Parathyroid adenoma (tissue), 2 donors: ENCODE measurements around the gene B4GALT2.
A peak's percentile ranks its signal among the peaks of the same experiment; 100 is the strongest.

Experiments
- H2AFZ ChIP-seq: fragments of 300-600 bp; sonication (generic); one replicate; pipeline ENCODE4 v1.7.0; 2017; ENCODE audit warnings: antibody characterized with exemption, mild to moderate bottlenecking
- H3K27ac ChIP-seq: fragments of 300-600 bp; sonication (generic); one replicate; pipeline ENCODE4 v1.7.0; 2017
- H3K27me3 ChIP-seq: fragments of 300-600 bp; sonication (generic); one replicate; pipeline ENCODE4 v1.7.0; 2017; ENCODE audit warnings: low read length; ENCODE audit not compliant: control insufficient read depth, insufficient read depth
- H3K36me3 ChIP-seq: fragments of 300-600 bp; sonication (generic); one replicate; pipeline ENCODE4 v1.7.0; 2017; ENCODE audit warnings: low read length; ENCODE audit not compliant: control insufficient read depth, insufficient read depth
- H3K4me1 ChIP-seq: fragments of 300-600 bp; sonication (generic); one replicate; pipeline ENCODE4 v1.7.0; 2017; ENCODE audit warnings: control low read depth
- H3K4me2 ChIP-seq: fragments of 300-600 bp; sonication (generic); one replicate; pipeline ENCODE4 v1.7.0; 2017; ENCODE audit warnings: low read length
- H3K4me3 ChIP-seq: fragments of 300-600 bp; sonication (generic); one replicate; pipeline ENCODE4 v1.7.0; 2017; ENCODE audit warnings: low read depth, low read length
- H3K79me2 ChIP-seq: fragments of 300-600 bp; sonication (generic); one replicate; pipeline ENCODE4 v1.7.0; 2017; ENCODE audit warnings: control low read depth
- H3K9ac ChIP-seq: fragments of 300-600 bp; sonication (generic); one replicate; pipeline ENCODE4 v1.7.0; 2017; ENCODE audit warnings: mild to moderate bottlenecking
- H3K9me3 ChIP-seq: fragments of 300-600 bp; sonication (generic); one replicate; pipeline ENCODE4 v1.7.0; 2017; ENCODE audit warnings: low read length; ENCODE audit not compliant: control insufficient read depth
- CTCF ChIP-seq: fragments of 300-600 bp; sonication (generic); IDR thresholded peaks from one replicate; pipeline ENCODE4 v1.7.0; 2017; ENCODE audit warnings: antibody characterized with exemption, mild to moderate bottlenecking
- donor health status: primary hyperparathyroidism.

B4GALT2 gene

GRCh38 chr1:43978264-43978550, 803 bp upstream of the B4GALT2 start:
- no peaks in the 10 kb centered on the region for H3K9me3 ChIP-seq
- no peak overlapping the region for H3K9ac ChIP-seq
- H3K36me3 ChIP-seq: no peaks in the 10 kb centered on the region
- H2AFZ ChIP-seq: no peak overlapping the region
- peaks cover 7% of the 10 kb centered on the region for H3K4me1 ChIP-seq
- no peak for TF ChIP-seq CTCF
- H3K4me3 ChIP-seq: peak overlapping the region; percentile 42
- H3K79me2 ChIP-seq: no peaks in the 10 kb centered on the region
- no peaks in the 10 kb centered on the region for H3K27me3 ChIP-seq
- H3K4me2 ChIP-seq: no peak overlapping the region
- no peak overlapping the region for H3K27ac ChIP-seq

- H3K9ac ChIP-seq: no peak overlapping the region
Measured at GRCh38 chr1:43979261-43979527, 184 bp downstream of the B4GALT2 start.

GRCh38 chr1:43979528-43980254, 681 bp downstream of the B4GALT2 start:
- Histone ChIP-seq H3K27me3 (no peaks in the 10 kb centered on the region), H3K79me2 (no peaks in the 10 kb centered on the region), H3K9ac (no peak overlapping the region), H3K4me2 (peak overlapping the region; percentile 80), H3K4me3 (peak overlapping the region; percentile 41), H3K27ac (no peak overlapping the region), H3K4me1 (no peaks in the 10 kb centered on the region), H3K36me3 (no peaks in the 10 kb centered on the region), H2AFZ (peak overlapping the region; percentile 33), H3K9me3 (no peaks in the 10 kb centered on the region)
- no peak for TF ChIP-seq CTCF

More at GRCh38 chr1:43979261-43979527, 184 bp downstream of the B4GALT2 start:
- H3K36me3 ChIP-seq: no peaks in the 10 kb centered on the region
- no peaks in the 10 kb centered on the region for H3K79me2 ChIP-seq
- no peaks in the 10 kb centered on the region for H3K27me3 ChIP-seq
- H3K4me2 ChIP-seq: peak overlapping the region; percentile 80
- H2AFZ ChIP-seq: peak overlapping the region; percentile 33
- no peaks in the 10 kb centered on the region for H3K9me3 ChIP-seq
- H3K4me3 ChIP-seq: peak overlapping the region; percentile 41
- H3K27ac ChIP-seq: no peak overlapping the region
- TF ChIP-seq CTCF: no peak
- peaks cover 2% of the 10 kb centered on the region for H3K4me1 ChIP-seq

GRCh38 chr1:43980255-43981134, 1.5 kb downstream of the B4GALT2 start:
- Histone ChIP-seq H3K4me1 (no peaks in the 10 kb centered on the region), H3K9me3 (no peaks in the 10 kb centered on the region), H3K4me3 (no peak overlapping the region), H2AFZ (no peak overlapping the region), H3K27ac (no peak overlapping the region), H3K9ac (no peak overlapping the region), H3K36me3 (no peaks in the 10 kb centered on the region), H3K27me3 (no peaks in the 10 kb centered on the region), H3K79me2 (no peaks in the 10 kb centered on the region), H3K4me2 (peak overlapping the region; percentile 80)
- TF ChIP-seq CTCF: no peak
